K562 (cell line): ENCODE results near the gene TRMT44.

ENCODE experiments used
- BRCA1 ChIP-seq, 2 experiments: fragments of 450-650 bp in 1 of 2; sonication (generic) in 1 of 2; formaldehyde crosslinking in 1 of 2; IDR thresholded peaks; 2 replicates each; pipeline versions ENCODE4 v1.5.0 to v1.6.1; 2017 to 2020; ENCODE audit warnings: mild to moderate bottlenecking in 1 of 2, missing genetic modification reagents in 1 of 2
- BRF1 ChIP-seq: IDR thresholded peaks from 3 replicates; pipeline ENCODE4 v1.6.1; 2011; ENCODE audit warnings: borderline replicate concordance, mild to moderate bottlenecking; ENCODE audit not compliant: insufficient read length; ENCODE audit errors: extremely low read depth
- CTCF ChIP-seq, 3 experiments: IDR thresholded peaks in 2 of 3; conservative IDR thresholded peaks in 1 of 3; 2 replicates each; pipeline ENCODE4 v1.5.1; 2011 to 2012; ENCODE audit warnings: low read length in 3 of 3, mild to moderate bottlenecking in 3 of 3, control low read depth in 2 of 3, improper control_type of control experiment in 1 of 3, inconsistent platforms in 1 of 3, low read depth in 1 of 3, mixed read lengths in 1 of 3, moderate library complexity in 1 of 3; ENCODE audit not compliant: insufficient read depth in 2 of 3
- MAFG ChIP-seq: fragments of 450-650 bp; conservative IDR thresholded peaks from 2 replicates; pipeline ENCODE4 v1.6.1; 2016; ENCODE audit warnings: missing genetic modification characterization, missing compliant biosample characterization
- MNT ChIP-seq, 2 experiments: fragments of 450-650 bp; conservative IDR thresholded peaks; 2 replicates each; pipeline ENCODE4 v1.6.1; 2017; ENCODE audit warnings: mild to moderate bottlenecking in 2 of 2, moderate library complexity in 2 of 2
- RFX5 ChIP-seq: IDR thresholded peaks from 2 replicates; pipeline ENCODE4 v1.6.1; 2011; ENCODE audit warnings: low read depth, mild to moderate bottlenecking, improper control_type of control experiment, low read length
- UBTF ChIP-seq, 2 experiments: IDR thresholded peaks; 2 replicates each; pipeline ENCODE4 v1.6.1; 2012; ENCODE audit warnings: improper control_type of control experiment in 2 of 2, low read depth in 2 of 2, low read length in 2 of 2, borderline replicate concordance in 1 of 2
- ZFP36 ChIP-seq: fragments of 150-350 bp; IDR thresholded peaks from 2 replicates; pipeline ENCODE4 v1.6.1; 2018; ENCODE audit warnings: low read length, low read depth; ENCODE audit not compliant: partially characterized antibody

GRCh38 chr4:8493484-8493883, 52.9 kb downstream of the TRMT44 start:
- no peak for TF ChIP-seq MAFG (tag)
- TF ChIP-seq UBTF (IDR thresholded peaks at IDR 0.05; ENCODE audit: borderline replicate concordance in 1 of 2, low read depth in 2 of 2, low read length in 2 of 2) = no peak
- TF ChIP-seq BRCA1 (IDR thresholded peaks at IDR 0.05) = no peak
- TF ChIP-seq BRCA1 (CRISPR knock-in tag; IDR thresholded peaks at IDR 0.05) = no peak
- TF ChIP-seq CTCF (IDR thresholded peaks at IDR 0.05 in 2 of 3, conservative IDR thresholded peaks at IDR 0.05 in 1 of 3; ENCODE audit: insufficient read depth in 2 of 3, low read depth in 1 of 3, low read length in 3 of 3) = no peak
- no peak for TF ChIP-seq BRF1
- no peak for TF ChIP-seq RFX5
- no peak for TF ChIP-seq ZFP36
- TF ChIP-seq MNT (conservative IDR thresholded peaks at IDR 0.05) = no peak
